GM11168 (cell line): ENCODE data around the gene PBX3.
"Not testable (repeated sequence)": the region's sequence is repeated elsewhere in the genome, so short reads cannot be mapped to it uniquely, and the experiment has no call there.

Source experiments
- in situ Hi-C: fragments of 300-500 bp; cut with MboI; formaldehyde crosslinking; loops from one replicate; pipeline ENCODE4 v1.12.0; 2022; ENCODE audit warnings: low sequenced_read_pairs; ENCODE audit not compliant: unreplicated experiment

Gene PBX3

GRCh38 chr9:125771037-125771436, 23.9 kb downstream of the PBX3 start:
- in situ Hi-C loops: no loop called here

- in situ Hi-C loops: no loop called here
These were observed 25.6 kb downstream of the PBX3 start for GRCh38 chr9:125772740-125773139.

GRCh38 chr9:125774106-125774505, 26.9 kb downstream of the PBX3 start:
- in situ Hi-C loops: no loop called here

- in situ Hi-C loops: not testable (repeated sequence)
These were observed 29.6 kb downstream of the PBX3 start for GRCh38 chr9:125776789-125777188.

- in situ Hi-C loops: not testable (repeated sequence)
These were observed 31.5 kb downstream of the PBX3 start for GRCh38 chr9:125778538-125779219.

GRCh38 chr9:125779220-125779565, 32.0 kb downstream of the PBX3 start:
- in situ Hi-C loops: not testable (repeated sequence)

GRCh38 chr9:125782718-125783117, 35.5 kb downstream of the PBX3 start:
- in situ Hi-C loops: no loop called here

GRCh38 chr9:125784286-125785049, 37.3 kb downstream of the PBX3 start:
- in situ Hi-C loops: no loop called here

GRCh38 chr9:125785248-125785751, 38.1 kb downstream of the PBX3 start:
- in situ Hi-C loops: no loop called here

- in situ Hi-C loops: no loop called here
These were observed 40.5 kb downstream of the PBX3 start for GRCh38 chr9:125787715-125788114.

GRCh38 chr9:125789196-125789595, 42.0 kb downstream of the PBX3 start:
- in situ Hi-C loops: no loop called here

GRCh38 chr9:125794708-125795107, 47.5 kb downstream of the PBX3 start:
- in situ Hi-C loops: no loop called here

GRCh38 chr9:125795970-125796596, 48.9 kb downstream of the PBX3 start:
- in situ Hi-C loops: no loop called here

- in situ Hi-C loops: no loop called here
These were observed 50.8 kb downstream of the PBX3 start for GRCh38 chr9:125797930-125798329.

- in situ Hi-C loops: no loop called here
These were observed 56.4 kb downstream of the PBX3 start for GRCh38 chr9:125803526-125803925.

- in situ Hi-C loops: no loop called here
These were observed 57.9 kb downstream of the PBX3 start for GRCh38 chr9:125805057-125805456.

- in situ Hi-C loops: no loop called here
These were observed 58.4 kb downstream of the PBX3 start for GRCh38 chr9:125805586-125805985.

- in situ Hi-C loops: no loop called here
These were observed 59.9 kb downstream of the PBX3 start for GRCh38 chr9:125807079-125807478.

GRCh38 chr9:125810161-125810560, 63.0 kb downstream of the PBX3 start:
- in situ Hi-C loops: no loop called here

GRCh38 chr9:125811002-125811401, 63.8 kb downstream of the PBX3 start:
- in situ Hi-C loops: no loop called here

- in situ Hi-C loops: no loop called here
These were observed 65.2 kb downstream of the PBX3 start for GRCh38 chr9:125812403-125812802.
